ENCODE results near the gene CTU1. TPM values are rescaled to one million over a fixed set of nuclear protein-coding genes. Genes with fewer than 3 reads are reported as not detected.

The CTU1 gene
- total RNA-seq, 2 experiments from 2014 or later = 1.4 to 1.6 TPM

- CTCF ChIA-PET = no interaction called here
- intact Hi-C loops (cut with DNase I, micrococcal nuclease) = no loop called here
- DNase-seq = no peak
- no peaks in the 10 kb centered on the region for H3K9me3 ChIP-seq (ENCODE audit: control insufficient read depth in 1 of 2, insufficient read depth in 1 of 2, low read length in 2 of 2)
- Mint-ChIP-seq H3K4me1 (ENCODE audit: low read depth) (peaks cover 79% of the 10 kb centered on the region), H3K27me3 (no peaks in the 10 kb centered on the region), H3K27ac (peak overlapping the region; percentile 89), H3K36me3 (ENCODE audit: low read depth) (peaks cover 3% of the 10 kb centered on the region), H3K4me3 (no peak overlapping the region), H3K9me3 (peaks cover 2% of the 10 kb centered on the region)
- no peaks in the 10 kb centered on the region for H3K27me3 ChIP-seq (ENCODE audit: control insufficient read depth in 1 of 2, insufficient read depth in 2 of 2, low read length in 2 of 2)
- no peak overlapping the region for H3K27ac ChIP-seq (ENCODE audit: low read depth in 1 of 2, low read length in 2 of 2)
- no peak overlapping the region for H3K4me3 ChIP-seq (ENCODE audit: low read length)
- no peak for ATAC-seq (ENCODE audit: poor library complexity)
- peaks cover 91% of the 10 kb centered on the region for H3K4me1 ChIP-seq (ENCODE audit: insufficient read depth, low read length)
- H3K36me3 ChIP-seq (ENCODE audit: insufficient read depth, low read length) = no peaks in the 10 kb centered on the region
- TF ChIP-seq CTCF (IDR thresholded peaks at IDR 0.05) = no peak
- POLR2A ChIA-PET = interaction anchor here (0.8 kb wide), 1 partner anchor 30 kb away, joined by 3 read pairs; no protein-coding TSS in a partner anchor
These were observed 20.0 kb upstream of the CTU1 start for GRCh38 chr19:51128227-51128626.

GRCh38 chr19:51127755-51128154 lies 19.5 kb upstream of the CTU1 start:
- no peaks in the 10 kb centered on the region for H3K27me3 Mint-ChIP-seq
- peaks cover 96% of the 10 kb centered on the region for H3K4me1 ChIP-seq (ENCODE audit: insufficient read depth, low read length)
- H3K36me3 ChIP-seq (ENCODE audit: insufficient read depth, low read length) = no peaks in the 10 kb centered on the region
- POLR2A ChIA-PET = interaction anchor here (0.8 kb wide), 1 partner anchor 31 kb away, joined by 3 read pairs; no protein-coding TSS in a partner anchor
- intact Hi-C loops (cut with DNase I, micrococcal nuclease) = no loop called here
- DNase-seq (peak in 5 of 14 experiments; percentile 31 to 66 (median 51)), ATAC-seq (ENCODE audit: poor library complexity) (no peak)
- TF ChIP-seq CTCF (IDR thresholded peaks at IDR 0.05) = no peak
- H3K4me3 ChIP-seq (ENCODE audit: low read length) = no peak overlapping the region
- H3K36me3 Mint-ChIP-seq (ENCODE audit: low read depth) = peaks cover 4% of the 10 kb centered on the region
- peak overlapping the region; percentile 89 for H3K27ac Mint-ChIP-seq
- no peaks in the 10 kb centered on the region for H3K27me3 ChIP-seq (ENCODE audit: control insufficient read depth in 1 of 2, insufficient read depth in 2 of 2, low read length in 2 of 2)
- CTCF ChIA-PET = no interaction called here
- peak overlapping the region; percentile 39 for H3K4me3 Mint-ChIP-seq
- no peak overlapping the region for H3K27ac ChIP-seq (ENCODE audit: low read depth in 1 of 2, low read length in 2 of 2)
- H3K9me3 Mint-ChIP-seq = peaks cover 2% of the 10 kb centered on the region
- H3K4me1 Mint-ChIP-seq (ENCODE audit: low read depth) = peaks cover 82% of the 10 kb centered on the region
- peaks cover 0 to 4% of the 10 kb centered on the region in 2 experiments for H3K9me3 ChIP-seq (ENCODE audit: control insufficient read depth in 1 of 2, insufficient read depth in 1 of 2, low read length in 2 of 2)

DNA sequence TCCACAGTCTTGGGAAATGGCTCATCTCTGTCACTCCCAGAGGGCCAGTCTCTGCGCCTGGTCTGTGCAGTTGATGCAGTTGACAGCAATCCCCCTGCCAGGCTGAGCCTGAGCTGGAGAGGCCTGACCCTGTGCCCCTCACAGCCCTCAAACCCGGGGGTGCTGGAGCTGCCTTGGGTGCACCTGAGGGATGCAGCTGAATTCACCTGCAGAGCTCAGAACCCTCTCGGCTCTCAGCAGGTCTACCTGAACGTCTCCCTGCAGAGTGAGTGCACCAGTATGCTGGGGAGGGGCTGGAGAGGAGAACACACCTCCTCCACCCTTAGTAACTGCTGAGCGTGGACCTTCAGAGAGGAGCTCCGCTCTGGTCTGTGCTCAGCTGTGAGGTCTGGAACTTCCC lies 18.8 kb upstream of the CTU1 start:
- Histone ChIP-seq H3K27ac (ENCODE audit: low read depth in 1 of 2, low read length in 2 of 2) (peak overlapping the region in 1 of 2 donors; percentile 16), H3K9me3 (ENCODE audit: control insufficient read depth in 1 of 2, insufficient read depth in 1 of 2, low read length in 2 of 2) (peaks cover 0 to 8% of the 10 kb centered on the region in 2 experiments), H3K4me1 (ENCODE audit: insufficient read depth, low read length) (peaks cover 97% of the 10 kb centered on the region), H3K27me3 (ENCODE audit: control insufficient read depth in 1 of 2, insufficient read depth in 2 of 2, low read length in 2 of 2) (no peaks in the 10 kb centered on the region), H3K36me3 (ENCODE audit: insufficient read depth, low read length) (no peaks in the 10 kb centered on the region), H3K4me3 (ENCODE audit: low read length) (peak overlapping the region; percentile 15)
- intact Hi-C loops (cut with DNase I, micrococcal nuclease) = no loop called here
- H3K4me1 Mint-ChIP-seq (ENCODE audit: low read depth) = peaks cover 82% of the 10 kb centered on the region
- POLR2A ChIA-PET = no interaction called here
- no peak overlapping the region for H3K4me3 Mint-ChIP-seq
- CTCF ChIA-PET = no interaction called here
- H3K36me3 Mint-ChIP-seq (ENCODE audit: low read depth) = peaks cover 4% of the 10 kb centered on the region
- peak overlapping the region; percentile 89 for H3K27ac Mint-ChIP-seq
- ATAC-seq (ENCODE audit: poor library complexity) = no peak
- peaks cover 2% of the 10 kb centered on the region for H3K9me3 Mint-ChIP-seq
- H3K27me3 Mint-ChIP-seq = no peaks in the 10 kb centered on the region
- no peak for TF ChIP-seq CTCF (IDR thresholded peaks at IDR 0.05)
- DNase-seq = no peak
